GM23338 (cell line): ENCODE measurements around the gene CYBRD1. TPM values are rescaled to one million over a fixed set of nuclear protein-coding genes. Genes with fewer than 3 reads are reported as not detected.

ENCODE experiments used
- ATAC-seq: fragments of 200-7000 bp; cut with Tn5 transposase; 3 replicates; pipeline ENCODE4 v1.9.1; 2020
- DNase-seq: peaks from one replicate; pipeline ENCODE4 v3.0.0-alpha.2; 2015; ENCODE audit warnings: low spot score
- H2AFZ ChIP-seq: fragments of 200-600 bp; sonication (generic); 2 replicates; pipeline ENCODE4 v1.8.0; 2016; ENCODE audit warnings: antibody characterized with exemption, mild to moderate bottlenecking, moderate library complexity
- H3F3A ChIP-seq: fragments of 200-600 bp; sonication (generic); replicated peaks from 2 replicates; pipeline ENCODE4 v1.8.0; 2017; ENCODE audit warnings: antibody characterized with exemption, mixed run types, low read depth
- H3K27ac ChIP-seq: fragments of 200-600 bp; sonication (generic); 2 replicates; pipeline ENCODE4 v1.6.1; 2016; ENCODE audit warnings: low read depth
- H3K27me3 ChIP-seq: fragments of 200-600 bp; sonication (generic); 2 replicates; pipeline ENCODE4 v1.8.0; 2016; ENCODE audit warnings: mild to moderate bottlenecking, mixed run types, moderate library complexity; ENCODE audit not compliant: insufficient read depth
- H3K36me3 ChIP-seq: fragments of 200-600 bp; sonication (generic); 2 replicates; pipeline ENCODE4 v1.8.0; 2016; ENCODE audit warnings: mild to moderate bottlenecking; ENCODE audit not compliant: insufficient read depth
- H3K4me1 ChIP-seq: fragments of 200-600 bp; sonication (generic); 2 replicates; pipeline ENCODE4 v1.8.0; 2016; ENCODE audit warnings: mild to moderate bottlenecking, moderate library complexity; ENCODE audit not compliant: insufficient read depth
- H3K4me2 ChIP-seq: fragments of 200-600 bp; sonication (generic); 2 replicates; pipeline ENCODE4 v1.7.1; 2017; ENCODE audit warnings: mixed run types
- H3K4me3 ChIP-seq: fragments of 200-600 bp; sonication (generic); 2 replicates; pipeline ENCODE4 v1.6.1; 2016; ENCODE audit warnings: mixed run types
- H3K79me2 ChIP-seq: fragments of 200-600 bp; sonication (generic); replicated peaks from 2 replicates; pipeline ENCODE4 v1.8.0; 2017; ENCODE audit warnings: mild to moderate bottlenecking; ENCODE audit not compliant: insufficient read depth
- H3K9me2 ChIP-seq: fragments of 200-600 bp; sonication (generic); 2 replicates; pipeline ENCODE4 v1.8.0; 2017; ENCODE audit not compliant: insufficient read depth
- H4K20me1 ChIP-seq: fragments of 200-600 bp; sonication (generic); replicated peaks from 2 replicates; pipeline ENCODE4 v1.8.0; 2017; ENCODE audit warnings: mild to moderate bottlenecking; ENCODE audit not compliant: insufficient read depth
- H3K27ac Mint-ChIP-seq: 2 replicates; pipeline ENCODE4 v1.8.0; 2020; ENCODE audit warnings: inconsistent platforms, mild to moderate bottlenecking, moderate library complexity, mixed read lengths
- H3K27me3 Mint-ChIP-seq: 3 replicates; pipeline ENCODE4 v1.8.0; 2022; ENCODE audit warnings: low read depth, mild to moderate bottlenecking, moderate library complexity, mixed read lengths, inconsistent platforms; ENCODE audit not compliant: insufficient read depth, poor library complexity
- H3K36me3 Mint-ChIP-seq: 3 replicates; pipeline ENCODE4 v1.8.0; 2021; ENCODE audit warnings: low read depth, mild to moderate bottlenecking, inconsistent platforms, moderate library complexity, mixed read lengths
- H3K4me1 Mint-ChIP-seq: 3 replicates; pipeline ENCODE4 v1.8.0; 2020; ENCODE audit warnings: mild to moderate bottlenecking, inconsistent platforms, mixed read lengths
- H3K4me3 Mint-ChIP-seq: 3 replicates; pipeline ENCODE4 v1.8.0; 2021; ENCODE audit warnings: moderate library complexity, mild to moderate bottlenecking, inconsistent platforms, mixed read lengths
- H3K9me3 Mint-ChIP-seq: 3 replicates; pipeline ENCODE4 v1.8.0; 2020; ENCODE audit warnings: moderate library complexity, mild to moderate bottlenecking, inconsistent platforms, mixed read lengths
- CREB1 ChIP-seq: fragments of 250-450 bp; sonication (Bioruptor Pico); IDR thresholded peaks from 2 replicates; pipeline ENCODE4 v1.5.0; 2020; ENCODE audit warnings: low read depth, mild to moderate bottlenecking, moderate library complexity
- EZH2phosphoT487 ChIP-seq: fragments of 200-600 bp; sonication (generic); IDR thresholded peaks from one replicate; pipeline ENCODE4 v1.8.1; 2018; ENCODE audit warnings: antibody characterized with exemption; ENCODE audit not compliant: unreplicated experiment
- JUNB ChIP-seq: IDR thresholded peaks from one replicate; pipeline ENCODE4 v1.6.1; 2016; ENCODE audit warnings: antibody characterized with exemption; ENCODE audit not compliant: unreplicated experiment
- NANOG ChIP-seq: IDR thresholded peaks from 2 replicates; pipeline ENCODE4 v1.6.1; 2016; ENCODE audit warnings: antibody characterized with exemption, borderline replicate concordance
- POLR2AphosphoS5 ChIP-seq: IDR thresholded peaks from 2 replicates; pipeline ENCODE4 v1.6.1; 2016; ENCODE audit warnings: antibody characterized with exemption, low read depth
- REST ChIP-seq: IDR thresholded peaks from one replicate; pipeline ENCODE4 v1.6.1; 2018; ENCODE audit warnings: antibody characterized with exemption; ENCODE audit not compliant: unreplicated experiment
- STAT1 ChIP-seq: IDR thresholded peaks from one replicate; pipeline ENCODE4 v1.6.1; 2016; ENCODE audit warnings: antibody characterized with exemption; ENCODE audit not compliant: unreplicated experiment
- ZNF331 ChIP-seq: fragments of 250-450 bp; sonication (Bioruptor Pico); IDR thresholded peaks from 2 replicates; pipeline ENCODE4 v1.5.0; 2020; ENCODE audit warnings: low read depth, mild to moderate bottlenecking, moderate library complexity
- ZNF462 ChIP-seq: fragments of 250-450 bp; sonication (Bioruptor Pico); IDR thresholded peaks from 2 replicates; pipeline ENCODE4 v1.5.0; 2020; ENCODE audit warnings: mild to moderate bottlenecking, moderate library complexity
- polyA plus RNA-seq: library from polyadenylated mRNA; unstranded; fragments of >200 nt; fragmentation: Nextera tagmentation; extraction: Ambion mirVana; gene quantifications from 2 replicates; pipeline ENCODE4 v1.2.1, GENCODE V29; 2016
- total RNA-seq: library from RNA; depleted of rRNA; stranded (reverse); fragments of >200 nt; shearing (Covaris generic); gene quantifications from 2 replicates; pipeline ENCODE4 v1.2.3, GENCODE V29; 2014

The CYBRD1 gene
- total and polyA plus RNA-seq, 2 experiments from 2014 or later, result 3.4 to 5.3 TPM

- Mint-ChIP-seq H3K9me3 (no peaks in the 10 kb centered on the region), H3K27ac (no peak overlapping the region), H3K4me1 (peaks cover 6% of the 10 kb centered on the region; the same call in 2 of the 3 replicates), H3K4me3 (no peak overlapping the region), H3K27me3 (no peaks in the 10 kb centered on the region), H3K36me3 (no peaks in the 10 kb centered on the region)
- no peaks in the 10 kb centered on the region; the same call in 1 of the 2 replicates for H3K9me2 ChIP-seq
- H3F3A ChIP-seq, result no peaks in the 10 kb centered on the region
- H3K4me1 ChIP-seq, result no peaks in the 10 kb centered on the region
- TF ChIP-seq REST, result no peak
- TF ChIP-seq EZH2phosphoT487, result no peak
- TF ChIP-seq JUNB, result no peak
- no peak for TF ChIP-seq NANOG
- no peaks in the 10 kb centered on the region for H3K79me2 ChIP-seq
- H2AFZ ChIP-seq, result peak overlapping the region; percentile 32; the same call in 1 of the 2 replicates
- H3K27ac ChIP-seq, result no peak overlapping the region
- no peaks in the 10 kb centered on the region for H4K20me1 ChIP-seq
- H3K27me3 ChIP-seq, result no peaks in the 10 kb centered on the region
- no peak overlapping the region for H3K4me3 ChIP-seq
- ATAC-seq (no peak), DNase-seq (no peak)
- H3K4me2 ChIP-seq, result no peak overlapping the region
- no peaks in the 10 kb centered on the region for H3K36me3 ChIP-seq
These were observed 64.9 kb downstream of the CYBRD1 start for GRCh38 chr2:171587132-171587531.

- Histone ChIP-seq H3F3A (no peaks in the 10 kb centered on the region), H3K4me1 (no peaks in the 10 kb centered on the region), H3K79me2 (no peaks in the 10 kb centered on the region), H2AFZ (0 out of 2 replicates have a peak overlapping the region, but pooled peaks have one; percentile 32), H3K4me3 (no peak overlapping the region), H4K20me1 (no peaks in the 10 kb centered on the region), H3K36me3 (no peaks in the 10 kb centered on the region), H3K27me3 (no peaks in the 10 kb centered on the region), H3K4me2 (no peak overlapping the region), H3K27ac (no peak overlapping the region), H3K9me2 (no peaks in the 10 kb centered on the region; the same call in 1 of the 2 replicates)
- DNase-seq, result no peak
- H3K4me1 Mint-ChIP-seq, result peaks cover 8% of the 10 kb centered on the region; the same call in 2 of the 3 replicates
- H3K27me3 Mint-ChIP-seq, result no peaks in the 10 kb centered on the region
- H3K27ac Mint-ChIP-seq, result no peak overlapping the region
- ATAC-seq, result no peak
- H3K9me3 Mint-ChIP-seq, result no peaks in the 10 kb centered on the region
- H3K4me3 Mint-ChIP-seq, result no peak overlapping the region
- no peaks in the 10 kb centered on the region for H3K36me3 Mint-ChIP-seq
- TF ChIP-seq REST, result no peak
- no peak for TF ChIP-seq ZNF462
- TF ChIP-seq CREB1 (CRISPR knock-in tag), result no peak
- TF ChIP-seq STAT1, result no peak
- TF ChIP-seq ZNF331 (CRISPR knock-in tag), result no peak
- no peak for TF ChIP-seq POLR2AphosphoS5
These were observed 65.3 kb downstream of the CYBRD1 start for GRCh38 chr2:171587567-171587966.
